Activated naive CD4-positive, alpha-beta T cell (primary cell): Measurements from ENCODE around the gene ACTR2.
"Not testable (repeated sequence)": the region's sequence is repeated elsewhere in the genome, so short reads cannot be mapped to it uniquely, and the experiment has no call there.

Experiments
- DNase-seq, 4 experiments: peaks; one replicate each; lab custom pipeline; 2025; lab: John Stamatoyannopoulos, UW

Gene ACTR2

DNA sequence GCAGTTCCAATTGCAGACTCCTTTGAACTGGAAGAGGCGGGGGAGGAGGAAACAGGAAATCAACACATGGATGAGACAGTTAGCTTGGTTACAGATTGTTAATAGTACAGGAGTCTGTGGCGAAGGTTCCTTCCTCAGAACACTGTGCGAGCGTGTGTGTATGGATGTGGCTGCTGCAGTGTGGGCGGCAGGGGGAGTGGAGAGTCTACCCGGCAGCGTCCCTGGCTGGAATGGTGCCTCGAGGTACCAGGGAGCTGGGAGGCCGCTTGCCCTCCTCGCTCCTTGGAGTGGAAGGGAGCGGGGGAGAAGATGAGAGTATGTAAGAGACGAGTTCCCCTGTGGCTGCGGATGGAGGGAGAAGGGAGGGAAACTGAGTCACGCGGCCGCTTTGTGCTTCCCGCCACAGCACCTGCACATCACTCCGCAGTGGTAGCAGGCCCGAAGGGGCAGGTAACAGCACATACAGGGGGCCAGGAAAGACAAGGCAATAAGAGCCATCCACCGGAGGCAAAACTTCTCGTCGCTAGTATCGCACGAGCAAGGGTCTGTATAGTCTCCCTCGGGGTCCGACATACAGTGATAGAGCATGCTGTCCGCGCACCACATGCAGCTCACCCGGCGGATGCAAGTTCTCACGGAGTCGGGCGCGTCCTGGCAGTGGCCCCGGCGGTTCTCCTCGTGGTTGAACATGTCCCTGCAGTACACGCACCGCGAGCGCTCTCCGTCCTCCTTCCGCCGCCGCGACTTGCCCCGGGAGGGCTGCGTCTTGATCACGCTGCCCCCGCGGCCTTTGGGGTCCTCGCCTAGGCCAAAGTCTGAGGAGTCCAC, 85.7 kb downstream of the ACTR2 start:
- no peak for DNase-seq

GRCh38 chr2:65313954-65314256, 86.3 kb downstream of the ACTR2 start:
- no peak for DNase-seq

- DNase-seq = no peak
These were observed 87.3 kb downstream of the ACTR2 start for GRCh38 chr2:65314801-65315441.

DNA sequence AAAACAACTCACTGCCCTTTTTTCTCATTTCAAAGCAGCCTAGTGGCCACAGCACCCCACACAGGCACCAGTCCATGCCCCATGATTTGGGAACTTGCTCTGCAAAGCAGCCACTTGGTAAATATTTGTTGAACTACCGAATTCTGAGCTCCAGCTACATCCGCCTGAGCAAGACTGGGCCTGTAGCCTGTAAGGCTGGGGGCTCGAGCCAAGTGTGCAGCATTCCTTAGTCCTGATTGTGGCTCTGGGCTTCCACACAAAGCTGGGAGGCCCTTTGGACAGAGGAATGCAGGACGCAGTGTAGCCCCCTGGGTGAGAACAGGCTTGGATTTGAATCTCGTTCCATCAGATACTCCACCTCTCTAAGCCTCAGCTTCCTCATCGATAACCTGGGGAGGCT, 88.4 kb downstream of the ACTR2 start:
- DNase-seq = no peak

DNA sequence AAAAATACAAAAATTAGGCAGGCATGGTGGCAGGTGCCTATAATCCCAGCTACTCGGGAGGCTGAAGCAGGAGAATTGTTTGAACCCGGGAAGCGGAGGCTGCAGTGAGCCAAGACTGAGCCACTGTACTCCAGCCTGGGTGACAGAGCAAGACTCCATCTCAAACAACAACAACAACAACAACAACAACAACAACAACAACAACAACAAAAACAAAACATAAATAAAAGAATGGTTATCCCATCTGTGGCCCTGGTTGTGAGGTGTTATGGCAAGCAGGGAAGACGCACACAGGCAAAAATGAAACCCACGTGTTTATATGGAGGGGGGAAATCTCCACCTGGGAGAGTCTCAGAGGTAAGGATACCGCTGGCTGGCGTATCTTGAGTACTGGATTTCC, 89.7 kb downstream of the ACTR2 start:
- DNase-seq = not testable (repeated sequence)

GRCh38 chr2:65317841-65318240, 90.2 kb downstream of the ACTR2 start:
- no peak for DNase-seq

DNA sequence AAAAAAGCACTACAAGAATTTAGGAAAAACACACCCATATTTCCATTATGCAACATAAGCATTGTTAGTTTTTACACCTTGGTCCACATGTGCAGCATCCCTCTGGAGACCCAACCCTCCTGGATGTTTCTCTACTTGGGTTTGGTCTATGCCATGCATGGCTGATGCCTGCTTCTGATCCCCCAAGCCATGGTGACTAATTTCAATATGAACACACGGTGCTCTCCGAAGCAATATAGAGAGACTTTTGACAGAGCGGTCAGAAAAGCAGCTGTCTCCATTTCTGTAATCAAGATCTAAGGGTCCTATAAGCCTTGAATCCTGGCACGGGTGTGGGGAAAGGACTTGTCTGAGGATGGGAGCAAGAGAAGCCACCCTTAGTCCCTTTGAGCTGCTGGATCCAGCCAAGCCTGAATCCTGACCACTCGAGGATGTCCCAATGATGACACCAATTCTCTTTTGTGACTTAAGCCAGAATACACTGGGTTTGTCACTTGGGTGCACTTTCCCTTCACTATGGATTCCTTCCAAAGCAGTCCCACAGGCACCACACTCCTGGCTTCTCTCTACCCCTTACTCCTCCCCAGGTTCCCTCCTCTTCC, 91.5 kb downstream of the ACTR2 start:
- no peak for DNase-seq

- no peak for DNase-seq
These were observed 92.0 kb downstream of the ACTR2 start for GRCh38 chr2:65319674-65320041.

DNA sequence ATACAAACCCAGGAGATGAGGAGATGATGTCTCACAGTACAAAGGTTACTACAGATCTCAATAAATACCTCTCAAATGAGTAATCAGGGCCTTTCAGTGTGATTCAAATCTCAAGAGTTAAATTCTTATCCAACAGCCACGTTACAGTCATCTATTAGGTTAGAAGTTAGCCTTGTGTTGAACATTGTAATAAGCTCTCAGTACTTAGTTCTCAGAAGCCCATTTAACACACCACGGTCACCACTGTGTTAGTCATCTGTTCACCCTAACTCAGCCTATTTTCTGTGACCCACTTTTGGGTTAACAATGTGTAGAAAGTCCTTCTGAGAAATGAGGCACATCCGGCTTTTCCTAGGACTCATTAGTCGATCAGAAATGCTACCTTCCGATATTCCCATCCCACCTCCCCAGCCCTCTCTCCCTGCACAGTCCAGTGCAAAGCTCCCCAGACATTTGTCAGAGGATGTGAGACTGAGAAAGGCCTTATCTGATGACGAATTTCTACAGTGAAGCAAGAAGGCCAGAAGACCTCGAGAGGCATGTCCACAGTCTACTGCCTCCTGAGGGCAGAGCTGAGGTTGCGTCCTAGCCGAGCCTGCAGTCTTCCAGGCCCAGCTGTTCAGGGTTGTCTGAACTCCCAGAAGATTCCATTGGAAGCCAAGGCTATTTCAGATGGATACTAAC, 92.6 kb downstream of the ACTR2 start:
- no peak for DNase-seq
